Measurements from ENCODE around the gene VSTM4. TPM values are rescaled to one million over a fixed set of nuclear protein-coding genes. Genes with fewer than 3 reads are reported as not detected.
A peak's percentile ranks its signal among the peaks of the same experiment; 100 is the strongest.

VSTM4 gene
- total and polyA plus RNA-seq, 11 donors, result 5.6 to 22.1 (median 15.8) TPM

- Histone ChIP-seq H3K36me3 (peaks cover 0 to 48% (median 21%) of the 10 kb centered on the region in 9 donors), H3K9me3 (no peaks in the 10 kb centered on the region), H3K4me1 (peaks cover 2 to 47% (median 35%) of the 10 kb centered on the region in 12 donors), H3K4me3 (no peak overlapping the region), H3K27me3 (no peaks in the 10 kb centered on the region), H3K27ac (no peak overlapping the region)
- WGBS, 4 donors, result 83 to 90% (median 85%) methylated on average over 7 of the region's 7 CpGs
- intact Hi-C loops (cut with DNase I), result no loop called here
- ATAC-seq, result no peak
- TF ChIP-seq CTCF (IDR thresholded peaks at IDR 0.05), result no peak
- no peak for TF ChIP-seq POLR2A (IDR thresholded peaks at IDR 0.05)
- DNase-seq, result no peak
Observed at GRCh38 chr10:49076319-49076718, 39.0 kb downstream of the VSTM4 start.

DNA sequence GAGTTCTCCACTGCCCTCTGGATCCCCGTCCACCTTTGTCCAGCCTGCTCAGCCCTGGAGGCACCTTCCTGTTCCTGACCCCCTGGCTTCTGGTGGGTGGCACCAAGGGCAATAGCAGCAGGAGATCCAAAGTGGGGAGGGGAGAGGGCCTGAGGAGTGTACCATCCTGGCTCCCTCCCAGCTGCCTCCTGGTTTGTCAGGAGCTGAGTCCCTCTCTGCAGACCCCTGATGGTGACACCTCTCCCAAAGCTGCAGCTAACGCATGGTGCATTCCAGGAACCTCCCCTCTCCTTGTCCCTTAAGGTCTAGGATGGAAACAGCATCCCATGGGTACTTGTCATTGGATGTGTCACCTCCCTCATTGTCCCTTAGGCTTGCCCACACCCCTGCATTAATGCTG lies 39.6 kb downstream of the VSTM4 start:
- intact Hi-C loops (cut with DNase I), result no loop called here
- no peak overlapping the region for H3K27ac ChIP-seq
- peaks cover 0 to 50% (median 21%) of the 10 kb centered on the region in 9 donors for H3K36me3 ChIP-seq
- H3K27me3 ChIP-seq, result no peaks in the 10 kb centered on the region
- H3K4me1 ChIP-seq, result peaks cover 2 to 47% (median 33%) of the 10 kb centered on the region in 12 donors
- H3K4me3 ChIP-seq, result no peak overlapping the region
- WGBS, 4 donors, result 88 to 100% (median 96%) methylated on average over 2 of the region's 2 CpGs
- TF ChIP-seq POLR2A (IDR thresholded peaks at IDR 0.05) (no peak), CTCF (IDR thresholded peaks at IDR 0.05) (no peak)
- ATAC-seq (no peak), DNase-seq (peak in 1 of 5 donors; percentile 10)
- H3K9me3 ChIP-seq, result no peaks in the 10 kb centered on the region

GRCh38 chr10:49074836-49075682 lies 40.3 kb downstream of the VSTM4 start:
- H3K36me3 ChIP-seq, result peaks cover 0 to 50% (median 21%) of the 10 kb centered on the region in 9 donors

More at GRCh38 chr10:49074836-49075682, 40.3 kb downstream of the VSTM4 start:
- Histone ChIP-seq H3K4me3 (no peak overlapping the region), H3K27ac (no peak overlapping the region), H3K4me1 (peaks cover 0 to 46% (median 29%) of the 10 kb centered on the region in 12 donors), H3K9me3 (no peaks in the 10 kb centered on the region), H3K27me3 (no peaks in the 10 kb centered on the region)
- no peak for TF ChIP-seq POLR2A (IDR thresholded peaks at IDR 0.05)
- TF ChIP-seq CTCF (IDR thresholded peaks at IDR 0.05), result no peak
- DNase-seq (no peak), ATAC-seq (no peak)
- 97 to 100% (median 98%) methylated on average over 5 of the region's 5 CpGs for WGBS, 4 donors
- intact Hi-C loops (cut with DNase I), result no loop called here

Data from heart left ventricle (tissue), 16 donors.